H9 (cell line): ENCODE data around the gene ACOXL. TPM values are rescaled to one million over a fixed set of nuclear protein-coding genes. Genes with fewer than 3 reads are reported as not detected.

Experiments used
- DNase-seq: peaks from one replicate; pipeline ENCODE4 v3.0.0-alpha.2; 2017
- H2AFZ ChIP-seq: one replicate; pipeline ENCODE4 v1.6.1; 2013; ENCODE audit warnings: mild to moderate bottlenecking, low read length, control low read depth, moderate library complexity
- H2AK5ac ChIP-seq: 2 replicates; pipeline ENCODE4 v1.6.1; 2013; ENCODE audit warnings: low read length, control low read depth, mixed read lengths; ENCODE audit not compliant: insufficient read length
- H2BK120ac ChIP-seq: one replicate; pipeline ENCODE4 v1.6.1; 2013; ENCODE audit warnings: low read depth, mild to moderate bottlenecking, low read length, control low read depth, inconsistent platforms; ENCODE audit not compliant: poor library complexity, severe bottlenecking
- H2BK12ac ChIP-seq: 2 replicates; pipeline ENCODE4 v1.6.1; 2013; ENCODE audit warnings: low read length, control low read depth, mixed read lengths, low read depth; ENCODE audit not compliant: insufficient read length
- H2BK15ac ChIP-seq: 2 replicates; pipeline ENCODE4 v1.6.1; 2013; ENCODE audit warnings: low read depth, low read length, control low read depth
- H2BK20ac ChIP-seq: one replicate; pipeline ENCODE4 v1.6.1; 2013; ENCODE audit warnings: low read depth, mild to moderate bottlenecking, low read length, control low read depth, inconsistent platforms; ENCODE audit not compliant: poor library complexity, severe bottlenecking
- H2BK5ac ChIP-seq: 2 replicates; pipeline ENCODE4 v1.6.1; 2013; ENCODE audit warnings: low read length, control low read depth, mixed read lengths; ENCODE audit not compliant: insufficient read length
- H3K14ac ChIP-seq: 2 replicates; pipeline ENCODE4 v1.6.1; 2013; ENCODE audit warnings: low read length, control low read depth; ENCODE audit not compliant: insufficient read depth
- H3K18ac ChIP-seq: 2 replicates; pipeline ENCODE4 v1.6.1; 2013; ENCODE audit warnings: low read depth, mild to moderate bottlenecking, mixed read lengths, low read length, control low read depth; ENCODE audit not compliant: insufficient read length
- H3K23ac ChIP-seq: 2 replicates; pipeline ENCODE4 v1.6.1; 2013; ENCODE audit warnings: low read length, control low read depth, mixed read lengths, low read depth; ENCODE audit not compliant: insufficient read length
- H3K23me2 ChIP-seq: 2 replicates; pipeline ENCODE4 v1.6.1; 2013; ENCODE audit warnings: low read depth, mild to moderate bottlenecking, mixed read lengths, low read length, control low read depth; ENCODE audit not compliant: insufficient read length, poor library complexity, severe bottlenecking
- H3K27ac ChIP-seq: 2 replicates; pipeline ENCODE4 v1.5.1; 2013; ENCODE audit warnings: low read length, control low read depth, mixed read lengths, low read depth; ENCODE audit not compliant: insufficient read length
- H3K27me3 ChIP-seq: 2 replicates; pipeline ENCODE4 v1.6.1; 2013; ENCODE audit warnings: low read length, control low read depth, inconsistent platforms; ENCODE audit not compliant: insufficient read depth
- H3K4ac ChIP-seq: 2 replicates; pipeline ENCODE4 v1.6.1; 2013; ENCODE audit warnings: low read depth, mild to moderate bottlenecking, control low read depth, inconsistent platforms, low read length, moderate library complexity
- H3K4me1 ChIP-seq: 2 replicates; pipeline ENCODE4 v1.6.1; 2013; ENCODE audit warnings: low read length, control low read depth, inconsistent platforms; ENCODE audit not compliant: insufficient read depth
- H3K4me2 ChIP-seq: 2 replicates; pipeline ENCODE4 v1.6.1; 2013; ENCODE audit warnings: low read length, control low read depth, mixed read lengths; ENCODE audit not compliant: insufficient read length, insufficient read depth
- H3K56ac ChIP-seq: 2 replicates; pipeline ENCODE4 v1.6.1; 2013; ENCODE audit warnings: low read depth, mild to moderate bottlenecking, mixed read lengths, low read length, control low read depth; ENCODE audit not compliant: insufficient read length
- H3K79me1 ChIP-seq: 2 replicates; pipeline ENCODE4 v1.6.1; 2013; ENCODE audit warnings: low read depth, mild to moderate bottlenecking, moderate library complexity, low read length, control low read depth, inconsistent platforms; ENCODE audit not compliant: insufficient read depth, poor library complexity, severe bottlenecking
- H3K79me2 ChIP-seq: 2 replicates; pipeline ENCODE4 v1.6.1; 2013; ENCODE audit warnings: low read length, control low read depth, inconsistent platforms; ENCODE audit not compliant: insufficient read depth
- H3K9ac ChIP-seq: 2 replicates; pipeline ENCODE4 v1.6.1; 2013; ENCODE audit warnings: low read length, control low read depth, mixed read lengths; ENCODE audit not compliant: insufficient read length; ENCODE audit errors: extremely low read depth
- H3K9me3 ChIP-seq: one replicate; pipeline ENCODE4 v1.6.1; 2013; ENCODE audit warnings: low read depth, low read length, inconsistent platforms; ENCODE audit not compliant: control insufficient read depth
- H3T11ph ChIP-seq: one replicate; pipeline ENCODE4 v1.6.1; 2013; ENCODE audit warnings: mild to moderate bottlenecking, low read length, control low read depth, inconsistent platforms
- H4K20me1 ChIP-seq: one replicate; pipeline ENCODE4 v1.6.1; 2013; ENCODE audit not compliant: control insufficient read depth, insufficient read length, insufficient read depth
- H4K5ac ChIP-seq: 2 replicates; pipeline ENCODE4 v1.6.1; 2013; ENCODE audit warnings: low read depth, mild to moderate bottlenecking, mixed read lengths, low read length, control low read depth; ENCODE audit not compliant: insufficient read length
- H4K8ac ChIP-seq: replicated peaks from 2 replicates; pipeline ENCODE4 v1.6.1; 2013; ENCODE audit warnings: low read length, control low read depth, mixed read lengths, low read depth; ENCODE audit not compliant: insufficient read length
- H4K91ac ChIP-seq: 2 replicates; pipeline ENCODE4 v1.6.1; 2013; ENCODE audit warnings: low read depth, mild to moderate bottlenecking, moderate library complexity, mixed read lengths, low read length, control low read depth; ENCODE audit not compliant: insufficient read length
- H3K27ac Mint-ChIP-seq, 3 experiments: 2 replicates in 2 of 3; 3 replicates in 1 of 3; pipeline ENCODE4 v1.8.0; 2020 to 2021; ENCODE audit warnings: mixed read lengths in 3 of 3, mild to moderate bottlenecking in 1 of 3, moderate library complexity in 1 of 3
- H3K27me3 Mint-ChIP-seq: 2 replicates; pipeline ENCODE4 v1.8.0; 2021; ENCODE audit warnings: low read depth, mild to moderate bottlenecking, moderate library complexity, mixed read lengths
- H3K36me3 Mint-ChIP-seq, 3 experiments: 2 replicates in 2 of 3; 3 replicates in 1 of 3; pipeline ENCODE4 v1.8.0; 2020 to 2021; ENCODE audit warnings: low read depth in 3 of 3, mixed read lengths in 3 of 3; ENCODE audit not compliant: insufficient read depth in 1 of 3
- H3K4me1 Mint-ChIP-seq, 2 experiments: 2 replicates each; pipeline ENCODE4 v1.8.0; 2020; ENCODE audit warnings: mixed read lengths in 2 of 2
- H3K4me3 Mint-ChIP-seq, 2 experiments: 2 replicates in 1 of 2; 3 replicates in 1 of 2; pipeline ENCODE4 v1.8.0; 2020 to 2021; ENCODE audit warnings: mild to moderate bottlenecking in 2 of 2, mixed read lengths in 2 of 2, moderate library complexity in 1 of 2
- H3K9me3 Mint-ChIP-seq, 2 experiments: 2 replicates in 1 of 2; 3 replicates in 1 of 2; pipeline ENCODE4 v1.8.0; 2020; ENCODE audit warnings: mild to moderate bottlenecking in 2 of 2, mixed read lengths in 2 of 2, moderate library complexity in 1 of 2
- CTCF ChIP-seq: fragments of 200-600 bp; sonication (generic); conservative IDR thresholded peaks from 3 replicates; pipeline ENCODE4 v1.8.0; 2021; ENCODE audit warnings: antibody characterized with exemption, mild to moderate bottlenecking
- WGBS: extraction: QIAGEN DNeasy Blood & Tissue Kit; methylation state at CpG from one replicate; pipeline ENCODE4 v1.1.7; 2013; ENCODE audit warnings: missing lambda C conversion rate, low lambda C conversion rate, mixed read lengths; ENCODE audit not compliant: insufficient read length; ENCODE audit errors: extremely low coverage; 5-methylcytosine and 5-hydroxymethylcytosine counted together
- total RNA-seq: library from RNA; stranded (reverse); gene quantifications from 2 replicates; pipeline ENCODE4 v1.2.1, GENCODE V29; 2021

Gene ACOXL
- total RNA-seq, 1 experiment from 2014 or later, result 37.6 TPM

DNA sequence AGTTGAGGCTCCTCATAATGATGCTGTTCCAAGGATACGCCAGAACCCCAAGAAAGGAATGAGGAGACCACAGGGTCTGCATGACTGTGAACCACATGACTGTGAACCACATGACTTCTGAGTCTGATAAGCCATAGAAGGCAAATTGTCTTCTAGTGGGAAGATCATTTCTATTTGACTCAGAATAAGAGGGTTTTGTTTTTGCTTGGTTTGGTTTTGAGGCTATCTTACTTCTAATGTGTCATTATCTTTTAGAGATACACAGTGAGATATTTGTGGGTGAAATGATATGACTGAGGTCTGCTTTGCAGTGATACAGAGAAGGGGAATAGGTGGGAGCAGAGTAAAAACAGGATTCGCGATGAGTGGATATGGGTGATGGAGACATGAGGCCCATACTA lies 359.4 kb downstream of the ACOXL start:
- no peaks in the 10 kb centered on the region for H3K27me3 Mint-ChIP-seq
- no CpG with 5 or more reads among the region's 3 CpGs for whole genome bisulfite sequencing
- no peaks in the 10 kb centered on the region for H3K27me3 ChIP-seq

More for the DNA sequence above, 359.4 kb downstream of the ACOXL start:
- Histone ChIP-seq H2BK5ac (no peak overlapping the region), H3K4me2 (no peak overlapping the region), H3K27ac (no peak overlapping the region), H3K18ac (no peak overlapping the region), H4K20me1 (no peaks in the 10 kb centered on the region), H4K8ac (no peak overlapping the region), H2BK15ac (no peak overlapping the region), H2BK120ac (no peak overlapping the region), H2AK5ac (no peak overlapping the region), H3K9me3 (no peaks in the 10 kb centered on the region), H3K4ac (no peak overlapping the region), H4K5ac (no peak overlapping the region), H3K23me2 (no peaks in the 10 kb centered on the region), H3K79me2 (no peaks in the 10 kb centered on the region), H2BK20ac (no peak overlapping the region), H3K14ac (no peak overlapping the region), H3K79me1 (no peaks in the 10 kb centered on the region), H3K23ac (no peak overlapping the region), H2AFZ (no peak overlapping the region), H3K4me1 (no peaks in the 10 kb centered on the region), H3K9ac (no peak overlapping the region), H2BK12ac (no peak overlapping the region), H4K91ac (no peak overlapping the region), H3K56ac (no peak overlapping the region), H3T11ph (no peak overlapping the region)
- DNase-seq, result no peak
- Mint-ChIP-seq H3K4me1 (no peaks in the 10 kb centered on the region), H3K36me3 (peaks cover 0 to 3% (median 0%) of the 10 kb centered on the region in 3 experiments; a peak in 1 of 7 replicates), H3K27ac (no peak overlapping the region), H3K4me3 (no peak overlapping the region), H3K9me3 (no peaks in the 10 kb centered on the region)
- TF ChIP-seq CTCF, result no peak
